GM18526 (cell line): ENCODE measurements around the gene NODAL.

Source experiments
- POLR2A ChIP-seq: IDR thresholded peaks from 3 replicates; pipeline ENCODE4 v1.6.1; 2011; ENCODE audit not compliant: insufficient read length; ENCODE audit errors: extremely low read depth

NODAL gene

DNA sequence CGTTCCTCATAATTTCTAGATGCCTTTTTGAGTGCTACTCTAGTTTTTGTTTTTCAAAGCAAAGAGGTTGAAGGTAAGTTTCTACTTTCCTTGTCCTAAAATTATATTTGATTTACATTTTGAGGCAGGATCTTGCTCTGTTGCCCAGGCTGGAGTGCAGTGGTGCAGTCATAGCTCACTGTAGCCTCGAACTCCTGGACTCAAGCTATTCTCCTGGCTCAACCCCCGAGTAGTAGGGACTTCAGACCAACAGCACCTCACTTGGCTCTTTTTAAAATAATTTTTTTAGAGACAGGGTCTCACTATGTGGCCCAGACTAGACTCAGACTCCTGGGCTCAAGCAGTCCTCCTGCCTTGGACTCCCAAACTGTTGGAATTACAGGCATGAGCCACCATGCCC is 22.8 kb downstream of the NODAL start:
- TF ChIP-seq POLR2A: no peak

DNA sequence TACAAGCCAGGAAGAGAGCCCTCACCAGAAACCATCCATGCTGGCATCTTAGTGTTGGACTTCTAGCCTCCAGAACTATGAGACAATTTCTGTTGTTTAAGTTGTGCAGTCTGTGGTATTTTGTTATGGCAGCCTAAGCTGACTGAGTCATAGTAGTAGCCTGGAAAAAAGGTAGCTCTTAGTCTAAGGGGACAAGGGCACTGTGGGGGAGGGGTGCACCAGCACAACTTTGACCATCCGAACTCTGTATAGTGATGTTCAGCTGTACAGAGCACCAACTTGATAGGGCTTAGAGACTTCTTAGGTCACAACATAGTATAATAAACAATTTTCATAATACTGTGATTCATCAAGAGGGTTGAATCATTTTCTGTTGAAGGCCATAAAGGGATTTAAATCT is 23.3 kb downstream of the NODAL start:
- no peak for TF ChIP-seq POLR2A

DNA sequence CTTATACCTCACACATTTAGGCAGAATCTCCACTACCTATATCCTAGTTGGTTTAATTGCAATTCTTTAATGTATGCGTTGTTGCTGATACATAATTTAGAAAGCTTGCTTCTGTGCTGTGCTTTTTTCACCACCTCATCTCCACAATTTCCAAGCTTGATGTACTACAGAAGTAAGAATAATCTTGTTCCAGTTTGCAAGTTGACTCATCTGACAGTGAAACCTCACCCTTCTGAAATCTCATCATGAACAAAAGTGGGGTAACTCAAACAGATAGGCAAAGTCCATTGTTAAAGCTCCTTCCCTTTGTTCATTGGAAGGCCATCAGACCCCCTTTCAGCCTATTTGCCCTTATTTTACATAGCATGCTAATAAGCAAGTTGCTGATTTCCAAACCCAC is 23.9 kb downstream of the NODAL start:
- no peak for TF ChIP-seq POLR2A

DNA sequence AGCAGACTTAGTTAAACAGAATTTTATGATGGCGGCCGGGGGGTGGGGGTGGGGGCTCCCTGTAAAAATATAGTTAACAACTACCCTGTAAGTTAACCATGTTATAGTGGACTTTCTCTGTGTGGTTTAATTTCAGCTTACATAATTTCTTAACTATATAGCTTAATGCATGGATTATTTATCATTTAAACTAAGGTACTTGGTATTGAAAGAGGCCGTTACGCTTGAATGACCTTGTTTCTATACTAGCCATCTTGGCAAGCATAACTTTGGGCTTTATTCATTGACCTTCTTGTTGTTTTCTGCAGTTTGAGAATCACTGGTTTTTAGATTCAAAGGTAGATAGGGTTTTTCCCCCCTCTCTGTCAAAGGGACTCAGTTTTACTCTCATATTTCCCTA is 29.1 kb downstream of the NODAL start:
- no peak for TF ChIP-seq POLR2A

DNA sequence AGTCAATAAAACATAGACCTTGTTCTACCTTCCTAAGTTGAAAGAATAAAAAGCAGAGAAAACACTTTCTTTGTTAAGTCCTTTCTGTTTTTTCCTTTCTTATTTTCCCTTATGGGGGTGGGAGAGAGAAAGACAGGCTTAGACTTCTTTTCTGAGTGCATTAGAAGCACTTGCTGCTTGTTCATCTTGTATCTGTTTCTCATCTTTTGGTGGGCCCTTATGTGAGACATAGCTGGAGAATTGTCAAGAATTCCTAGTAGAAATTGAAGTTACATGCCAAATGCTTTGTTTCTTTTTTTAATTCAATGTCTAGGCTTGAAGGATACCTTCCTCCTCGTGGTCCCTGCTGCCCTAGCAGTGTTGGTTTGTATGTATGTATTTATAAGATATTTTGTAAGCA is 30.9 kb downstream of the NODAL start:
- TF ChIP-seq POLR2A: no peak

DNA sequence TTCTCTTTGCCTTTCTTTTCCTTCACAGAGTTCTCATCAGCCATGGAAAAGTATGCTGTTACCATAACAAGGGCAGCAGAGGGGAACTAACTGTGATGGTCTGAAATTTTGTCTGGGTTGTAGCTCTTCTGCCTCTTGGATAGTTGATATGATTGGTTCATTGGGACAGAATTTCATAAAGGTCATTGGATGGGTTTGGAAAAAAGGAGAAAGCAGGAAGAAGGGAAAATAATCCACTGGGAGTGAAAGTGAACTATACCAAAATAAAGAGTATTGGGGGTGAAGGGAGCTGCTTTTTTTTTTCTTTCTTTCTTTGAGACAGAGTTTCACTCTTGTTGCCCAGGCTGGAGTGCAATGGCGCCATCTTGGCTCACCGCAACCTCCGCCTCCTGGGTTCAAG is 31.7 kb downstream of the NODAL start:
- TF ChIP-seq POLR2A: no peak

DNA sequence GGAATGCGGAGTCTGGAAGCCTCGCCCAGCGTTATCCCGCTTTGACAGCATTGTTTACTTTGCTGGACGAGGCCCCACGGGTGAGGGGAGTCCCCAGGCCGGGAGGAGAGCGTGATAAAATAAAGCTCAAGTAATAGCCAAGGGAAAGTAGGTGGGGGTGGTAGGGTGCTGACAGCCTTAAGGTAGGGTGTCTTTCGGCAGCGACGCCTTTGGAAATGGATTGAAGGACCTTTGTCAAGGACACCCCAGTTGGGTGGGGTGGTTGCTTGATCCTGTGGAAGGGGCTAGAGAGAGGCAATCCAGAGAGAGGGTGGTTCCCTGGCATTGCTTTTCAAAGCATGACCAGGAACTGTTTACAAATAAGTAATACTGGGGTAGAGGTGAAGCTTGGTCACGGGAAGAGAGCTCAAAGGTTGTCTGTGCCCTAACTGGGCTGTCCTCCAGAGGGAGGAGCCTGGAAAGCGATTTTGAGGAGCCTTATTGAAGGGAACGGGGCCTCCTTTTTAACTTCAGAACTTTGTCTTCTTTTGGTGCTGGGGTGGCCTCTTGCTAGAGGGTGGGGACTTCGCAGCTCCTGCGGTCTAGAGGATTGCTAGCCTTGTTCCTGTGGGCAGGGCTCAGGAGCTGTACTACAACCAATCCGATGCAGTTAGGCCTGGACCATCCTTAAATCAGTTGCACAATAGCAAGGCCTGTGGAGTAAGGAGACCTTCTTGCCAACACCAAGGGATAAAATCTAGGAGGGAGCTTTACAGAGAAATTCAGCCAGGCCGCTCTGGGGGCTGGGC is 36.2 kb downstream of the NODAL start:
- no peak for TF ChIP-seq POLR2A

DNA sequence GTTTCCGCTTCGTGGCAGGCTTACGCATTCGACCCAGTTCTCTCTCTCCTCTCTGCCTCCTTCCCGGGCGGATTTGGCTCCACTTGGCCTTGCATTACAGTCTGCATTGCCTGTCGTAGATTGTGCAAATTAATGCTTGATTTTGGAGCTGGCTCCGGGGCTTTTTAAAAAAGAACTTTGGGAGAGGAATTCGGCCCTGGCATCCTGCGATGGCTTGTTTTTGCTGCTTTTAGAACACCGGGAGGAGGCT is 36.8 kb downstream of the NODAL start:
- no peak for TF ChIP-seq POLR2A

DNA sequence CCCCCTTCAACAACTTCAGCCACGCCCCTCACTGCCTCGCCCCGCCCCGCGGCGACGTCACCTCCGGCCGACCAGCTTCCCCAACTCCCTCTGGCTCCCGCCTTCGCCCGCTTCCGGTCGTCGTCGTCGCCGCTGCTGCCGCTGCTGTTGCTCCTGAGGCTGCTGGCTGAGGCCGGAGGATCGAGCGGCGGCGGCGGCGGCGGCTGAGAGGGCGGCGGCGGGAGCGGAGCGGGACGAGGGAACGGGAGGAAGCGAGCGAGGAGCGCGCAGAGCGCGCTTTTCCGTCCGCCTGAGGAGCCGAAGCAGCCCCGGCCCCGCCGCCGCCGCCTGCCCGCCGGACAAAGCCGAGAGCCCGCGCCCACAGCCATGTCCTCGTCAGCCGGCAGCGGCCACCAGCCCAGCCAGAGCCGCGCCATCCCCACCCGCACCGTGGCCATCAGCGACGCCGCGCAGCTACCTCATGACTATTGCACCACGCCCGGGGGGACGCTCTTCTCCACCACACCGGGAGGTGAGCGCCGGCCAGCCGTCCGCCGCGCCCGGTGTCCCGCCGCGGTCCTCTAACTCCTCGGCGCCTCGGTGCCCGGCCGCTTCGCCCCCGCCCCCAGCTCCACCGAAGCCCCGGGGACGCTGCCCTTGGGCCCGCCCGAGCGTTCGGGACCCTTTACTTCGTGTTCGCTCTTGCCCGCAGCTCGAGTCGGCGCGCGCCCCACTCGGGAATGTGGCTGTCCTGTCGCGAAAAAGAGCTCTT is 37.3 kb downstream of the NODAL start, which contains the start of gene EIF4EBP2:
Gene EIF4EBP2, plus strand, starts transcription at position 110 of the 751 bp plus-strand sequence. Its CDS starts 257 bp downstream, at position 367.
- TF ChIP-seq POLR2A: peak; percentile 92

DNA sequence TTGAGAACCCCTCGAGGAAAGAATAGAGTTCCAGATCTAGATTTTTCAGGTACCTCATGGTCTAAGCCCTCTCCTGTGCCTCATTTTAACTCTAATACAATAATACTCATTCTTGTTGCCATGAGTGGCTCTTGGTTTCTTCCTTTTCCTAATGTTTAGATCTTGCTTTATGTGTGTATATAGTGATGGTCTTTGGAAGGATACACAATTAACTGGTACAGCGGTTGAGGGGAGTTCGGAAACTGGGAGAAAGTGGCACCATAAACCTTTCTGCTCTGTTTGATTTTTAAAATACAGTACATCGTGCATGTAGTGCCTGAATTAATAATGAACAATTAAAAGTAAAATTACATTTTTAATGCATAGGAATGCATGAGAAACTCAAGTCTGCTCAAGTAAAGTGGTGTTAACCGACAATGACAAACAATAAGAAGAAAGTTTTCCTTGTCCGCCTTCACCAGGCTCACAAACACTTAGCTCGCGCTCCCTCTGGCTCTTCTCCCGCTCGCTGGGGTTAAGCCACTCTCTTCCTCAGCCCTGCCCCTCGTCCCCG is 37.9 kb downstream of the NODAL start:
- no peak for TF ChIP-seq POLR2A

DNA sequence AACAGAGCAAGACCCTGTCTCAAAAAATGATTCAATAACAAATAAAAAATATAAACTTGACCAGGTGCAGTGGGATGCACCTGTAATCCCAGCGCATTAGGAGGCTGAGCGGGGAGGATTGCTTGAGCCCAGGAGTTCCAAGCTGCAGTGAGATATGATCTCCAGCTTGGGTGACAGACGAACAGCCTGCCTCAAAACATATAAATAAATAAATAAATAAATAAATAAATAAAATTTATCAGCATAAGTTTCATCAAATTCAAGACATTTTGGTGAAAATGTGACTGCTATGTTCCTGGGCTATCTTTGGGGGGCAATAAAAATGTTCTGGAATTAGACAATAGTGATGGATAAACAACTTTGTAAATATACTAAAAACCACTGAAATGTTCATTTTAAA is 42.3 kb downstream of the NODAL start:
- TF ChIP-seq POLR2A: no peak

DNA sequence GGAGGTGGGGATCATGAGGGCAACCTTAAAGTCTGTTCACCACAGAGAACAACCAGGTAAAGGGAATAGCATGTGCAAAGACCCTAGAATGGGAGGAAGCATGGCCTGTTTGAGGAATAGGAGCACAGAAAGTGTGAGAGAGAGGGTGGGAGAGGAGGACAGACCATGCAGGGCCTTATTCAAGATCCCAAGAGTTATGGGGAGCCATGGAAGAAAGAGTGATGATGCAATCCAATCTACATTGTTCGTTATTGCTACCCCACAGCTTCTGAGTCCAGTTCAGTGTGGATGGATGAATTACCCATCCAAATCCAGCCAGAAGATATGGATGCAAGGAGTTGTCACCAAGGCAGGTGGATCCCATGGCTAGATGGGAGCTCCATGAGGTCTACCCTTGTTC is 45.3 kb downstream of the NODAL start:
- TF ChIP-seq POLR2A: no peak

DNA sequence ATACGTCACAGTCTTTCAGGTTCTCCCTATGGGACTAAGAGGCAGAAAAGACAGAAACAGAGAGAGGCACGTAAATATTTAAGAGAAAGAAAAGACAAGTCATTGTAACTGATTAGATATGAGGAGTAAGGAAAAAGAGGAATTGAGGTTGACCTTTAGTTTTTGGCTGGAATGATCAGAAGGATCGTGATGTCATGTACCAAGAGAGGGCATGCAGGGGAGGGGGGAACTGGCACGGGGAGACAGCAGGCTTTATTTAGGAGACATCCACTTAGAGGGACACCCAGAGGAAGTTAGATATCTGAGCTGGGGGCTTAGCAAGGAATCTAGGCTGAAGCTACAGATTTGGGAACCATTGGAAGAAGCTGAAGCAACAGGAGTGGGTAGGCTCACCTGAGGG is 49.8 kb downstream of the NODAL start:
- no peak for TF ChIP-seq POLR2A
